Measurements from ENCODE around the gene BARHL1. TPM values are rescaled to one million over a fixed set of nuclear protein-coding genes. Genes with fewer than 3 reads are reported as not detected.

The BARHL1 gene
- total RNA-seq, 4 donors from 2014 or later: not detected

- H3K36me3 ChIP-seq: no peaks in the 10 kb centered on the region
- no peak overlapping the region for H3K27ac ChIP-seq
- H3K4me3 ChIP-seq: no peak overlapping the region
- H3K27me3 ChIP-seq: no peaks in the 10 kb centered on the region
- DNase-seq: no peak
- H3K4me1 ChIP-seq: no peaks in the 10 kb centered on the region
- H3K9me3 ChIP-seq: no peaks in the 10 kb centered on the region
- TF ChIP-seq POLR2A (IDR thresholded peaks at IDR 0.05): no peak
- no peak for TF ChIP-seq CTCF (IDR thresholded peaks at IDR 0.05)
These were observed 10.4 kb upstream of the BARHL1 start for GRCh38 chr9:132571806-132572600.

- Histone ChIP-seq H3K4me3 (no peak overlapping the region), H3K4me1 (no peaks in the 10 kb centered on the region), H3K27me3 (no peaks in the 10 kb centered on the region), H3K27ac (no peak overlapping the region), H3K9me3 (no peaks in the 10 kb centered on the region), H3K36me3 (no peaks in the 10 kb centered on the region)
- TF ChIP-seq POLR2A (IDR thresholded peaks at IDR 0.05) (no peak), CTCF (IDR thresholded peaks at IDR 0.05) (no peak)
- DNase-seq: no peak
These were observed 9.5 kb upstream of the BARHL1 start for GRCh38 chr9:132572921-132573320.

GRCh38 chr9:132575005-132575609, 7.3 kb upstream of the BARHL1 start:
- Histone ChIP-seq H3K4me3 (no peak overlapping the region), H3K27ac (no peak overlapping the region), H3K4me1 (no peaks in the 10 kb centered on the region), H3K36me3 (no peaks in the 10 kb centered on the region), H3K9me3 (no peaks in the 10 kb centered on the region), H3K27me3 (peaks cover 0 to 17% of the 10 kb centered on the region in 2 donors)
- TF ChIP-seq CTCF (IDR thresholded peaks at IDR 0.05): peak in 4 of 6 experiments; percentile 53 to 76 (median 70)
- TF ChIP-seq POLR2A (IDR thresholded peaks at IDR 0.05): no peak
- DNase-seq: peak; percentile 27 to 80 (median 76)

GRCh38 chr9:132575811-132576210, 6.6 kb upstream of the BARHL1 start:
- Histone ChIP-seq H3K36me3 (no peaks in the 10 kb centered on the region), H3K27me3 (peaks cover 0 to 25% of the 10 kb centered on the region in 2 donors), H3K4me1 (no peaks in the 10 kb centered on the region), H3K9me3 (no peaks in the 10 kb centered on the region), H3K4me3 (no peak overlapping the region), H3K27ac (no peak overlapping the region)
- DNase-seq: no peak
- TF ChIP-seq CTCF (IDR thresholded peaks at IDR 0.05) (no peak), POLR2A (IDR thresholded peaks at IDR 0.05) (no peak)

GRCh38 chr9:132577119-132577518, 5.3 kb upstream of the BARHL1 start:
- Histone ChIP-seq H3K27me3 (peaks cover 0 to 38% of the 10 kb centered on the region in 2 donors), H3K4me1 (peaks cover 0 to 7% (median 0%) of the 10 kb centered on the region in 4 donors), H3K36me3 (no peaks in the 10 kb centered on the region), H3K4me3 (no peak overlapping the region), H3K27ac (no peak overlapping the region), H3K9me3 (no peaks in the 10 kb centered on the region)
- TF ChIP-seq POLR2A (IDR thresholded peaks at IDR 0.05): no peak
- no peak for TF ChIP-seq CTCF (IDR thresholded peaks at IDR 0.05)
- DNase-seq: no peak

Measured in Peyer's patch (tissue), 4 donors.